Endothelial cell of umbilical vein (primary cell): ENCODE data around the gene WWC1. TPM values are rescaled to one million over a fixed set of nuclear protein-coding genes. Genes with fewer than 3 reads are reported as not detected.

ENCODE experiments used
- BruUV-seq: library from RNA; stranded (reverse); fragments of 400-500 nt; replicated peaks from 2 replicates; lab custom pipeline; 2021; lab: Mats Ljungman, UMichigan
- CTCF ChIA-PET: fragments of 300-600, 350-600 bp; sonication (Branson Sonifier 250); formaldehyde crosslinking; loops from one replicate; lab custom pipeline; 2021; ENCODE audit warnings: antibody characterized with exemption, inconsistent platforms; lab: Charles Lee
- POLR2A ChIA-PET: fragments of 300-600, 350-600 bp; sonication (Branson Sonifier 250); formaldehyde crosslinking; loops from one replicate; lab custom pipeline; 2021; ENCODE audit warnings: antibody characterized with exemption, inconsistent platforms; lab: Charles Lee
- DNase-seq: peaks from one replicate; pipeline ENCODE4 v3.0.0-alpha.2; 2011; ENCODE audit warnings: low read depth, low spot score
- FAIRE-seq: peaks from 2 replicates; lab custom pipeline; 2011; peaks lifted over from hg19 to GRCh38; lab: Jason Lieb, UNC
- H2AFZ ChIP-seq: 2 replicates; pipeline ENCODE4 v1.6.0; 2012; ENCODE audit warnings: low read depth, low read length, control low read depth, inconsistent platforms
- H3K27ac ChIP-seq: 2 replicates; pipeline ENCODE4 v1.5.1; 2011; ENCODE audit warnings: low read depth, mild to moderate bottlenecking, control low read depth, low read length, moderate library complexity; ENCODE audit not compliant: insufficient read depth
- H3K27me3 ChIP-seq, 2 experiments: 2 replicates each; pipeline versions ENCODE4 v1.6.0 to v1.6.1; 2011; ENCODE audit warnings: low read length in 2 of 2, mixed read lengths in 1 of 2; ENCODE audit not compliant: control insufficient read depth in 2 of 2, insufficient read depth in 2 of 2
- H3K36me3 ChIP-seq, 2 experiments: 2 replicates in 1 of 2; 3 replicates in 1 of 2; pipeline ENCODE4 v1.5.1; 2011; ENCODE audit warnings: low read length in 2 of 2, mild to moderate bottlenecking in 1 of 2, moderate library complexity in 1 of 2; ENCODE audit not compliant: control insufficient read depth in 2 of 2, insufficient read depth in 2 of 2; ENCODE audit errors: extremely low read depth in 1 of 2
- H3K4me1 ChIP-seq: 3 replicates; pipeline ENCODE4 v1.5.1; 2011; ENCODE audit warnings: mild to moderate bottlenecking, low read length; ENCODE audit not compliant: control insufficient read depth, insufficient read depth; ENCODE audit errors: extremely low read depth
- H3K4me2 ChIP-seq: 2 replicates; pipeline ENCODE4 v1.6.1; 2011; ENCODE audit warnings: low read length, control low read depth, mixed read lengths; ENCODE audit not compliant: insufficient read depth
- H3K4me3 ChIP-seq, 3 experiments: fragments of 200-600 bp in 1 of 3; sonication (generic), shearing (Covaris generic) in 1 of 3; replicated peaks in 1 of 3; 2 replicates each; pipeline ENCODE4 v1.5.1; 2011 to 2016; ENCODE audit warnings: control low read depth in 3 of 3, low read length in 3 of 3, mild to moderate bottlenecking in 2 of 3, inconsistent platforms in 1 of 3, low read depth in 1 of 3, moderate library complexity in 1 of 3; ENCODE audit not compliant: insufficient read depth in 1 of 3
- H3K79me2 ChIP-seq: 2 replicates; pipeline ENCODE4 v1.6.0; 2012; ENCODE audit warnings: low read length, inconsistent platforms; ENCODE audit not compliant: control insufficient read depth, insufficient read depth
- H3K9ac ChIP-seq: replicated peaks from 2 replicates; pipeline ENCODE3; 2011; ENCODE audit warnings: low read length, control low read depth; ENCODE audit not compliant: insufficient read depth; ENCODE audit errors: extremely low read depth
- H3K9me1 ChIP-seq: replicated peaks from 3 replicates; pipeline ENCODE4 v1.6.0; 2011; ENCODE audit warnings: mild to moderate bottlenecking, low read length; ENCODE audit not compliant: control insufficient read depth, insufficient read depth; ENCODE audit errors: extremely low read depth
- H3K9me3 ChIP-seq: replicated peaks from 2 replicates; pipeline ENCODE4 v1.5.1; 2012; ENCODE audit warnings: low read length, inconsistent platforms; ENCODE audit not compliant: control insufficient read depth, insufficient read depth
- H4K20me1 ChIP-seq: replicated peaks from 2 replicates; pipeline ENCODE3; 2011; ENCODE audit warnings: mild to moderate bottlenecking, low read length; ENCODE audit not compliant: control insufficient read depth, insufficient read depth; ENCODE audit errors: extremely low read depth
- EZH2 ChIP-seq: IDR thresholded peaks from 2 replicates; pipeline ENCODE4 v1.6.1; 2012; ENCODE audit warnings: borderline replicate concordance, low read depth, mild to moderate bottlenecking, moderate library complexity, low read length, inconsistent platforms; ENCODE audit not compliant: severe bottlenecking
- GATA2 ChIP-seq: IDR thresholded peaks from 2 replicates; pipeline ENCODE4 v1.7.0; 2011; ENCODE audit warnings: low read depth, mild to moderate bottlenecking, moderate library complexity, mixed read lengths, low read length; ENCODE audit not compliant: insufficient read length, insufficient read depth
- JUN ChIP-seq: IDR thresholded peaks from 2 replicates; pipeline ENCODE4 v1.6.1; 2011; ENCODE audit warnings: borderline replicate concordance, low read depth; ENCODE audit not compliant: insufficient read length, insufficient read depth
- MAX ChIP-seq: IDR thresholded peaks from 2 replicates; pipeline ENCODE4 v1.6.1; 2011; ENCODE audit not compliant: insufficient read depth, insufficient read length
- MYC ChIP-seq: IDR thresholded peaks from one replicate; pipeline ENCODE4 v1.6.1; 2011; ENCODE audit warnings: mild to moderate bottlenecking, low read depth, low read length
- POLR2A ChIP-seq: IDR thresholded peaks from 2 replicates; pipeline ENCODE4 v1.6.1; 2012; ENCODE audit warnings: low read depth, mild to moderate bottlenecking, control low read depth, low read length
- POLR2AphosphoS5 ChIP-seq: IDR thresholded peaks from 2 replicates; pipeline ENCODE4 v1.6.1; 2012; ENCODE audit warnings: low read depth, mild to moderate bottlenecking, control low read depth, low read length, moderate library complexity; ENCODE audit not compliant: insufficient read depth
- dilution Hi-C: fragments of 300-500 bp; cut with MboI; formaldehyde crosslinking; loops from one replicate; pipeline ENCODE4 v1.15.0; 2019; ENCODE audit warnings: low sequenced_read_pairs; ENCODE audit not compliant: extremely low pct_ligation_motif_present
- intact Hi-C: fragments of 100-400 bp; cut with micrococcal nuclease; formaldehyde crosslinking; loops from one replicate; pipeline ENCODE4 v1.10.0; 2022
- polyA plus RNA-seq, 4 experiments: library from polyadenylated mRNA; depleted of rRNA in 3 of 4; stranded (reverse) in 3 of 4; unstranded in 1 of 4; fragments of >200 nt; gene quantifications; 2 replicates each; pipeline versions ENCODE4 v1.2.1 to v1.2.3, GENCODE V29; 2011 to 2012; ENCODE audit warnings: missing spikeins in 1 of 4
- total RNA-seq: library from RNA; stranded (reverse); gene quantifications from 2 replicates; pipeline ENCODE4 v1.2.3, GENCODE V29; 2021
- TF ChIP-seq, protein P1 (sequence below), 2 donors: IDR thresholded peaks; 1 replicate in 1 of 2; 2 replicates in 1 of 2; pipeline ENCODE4 v1.5.1; 2011; ENCODE audit warnings: low read length in 2 of 2, mild to moderate bottlenecking in 2 of 2, moderate library complexity in 2 of 2, control low read depth in 1 of 2, inconsistent platforms in 1 of 2, low read depth in 1 of 2; ENCODE audit not compliant: insufficient read depth in 1 of 2; ENCODE audit errors: extremely low read depth in 1 of 2

WWC1 gene
- total and polyA plus RNA-seq, 2 donors (not counting 3 experiments of a cell fraction or from before 2014, with no cell fraction given) = 0.03 to 0.91 TPM

DNA sequence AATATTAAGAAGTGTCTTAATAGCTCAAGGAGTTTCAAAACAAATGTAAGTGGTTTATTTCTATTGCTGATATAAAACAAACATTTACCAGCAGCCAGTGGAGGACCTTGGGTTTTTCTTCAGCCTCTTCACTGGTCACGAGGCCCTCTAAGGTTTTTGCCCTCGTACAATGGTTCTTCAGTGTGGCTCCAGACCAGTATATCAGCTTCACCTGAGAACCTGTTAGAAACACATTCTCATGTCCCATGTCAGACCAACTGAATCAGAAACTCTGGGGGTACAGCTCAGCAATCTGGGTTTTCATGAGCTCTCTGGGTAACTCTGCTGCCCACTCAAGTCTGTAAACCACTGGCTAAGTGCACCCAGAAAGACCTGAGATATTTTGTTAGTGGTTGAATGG, 12.9 kb downstream of the WWC1 start:
- no peak overlapping the region for H3K9ac ChIP-seq
- dilution Hi-C loops = no loop called here
- H3K36me3 ChIP-seq = no peaks in the 10 kb centered on the region
- DNase-seq (no peak), FAIRE-seq (no peak)
- ChIA-PET POLR2A (no interaction called here), CTCF (no interaction called here)
- H3K4me3 ChIP-seq = no peak overlapping the region
- BruUV-seq = no TSS peak
- intact Hi-C loops = no loop called here
- no peaks in the 10 kb centered on the region for H3K9me1 ChIP-seq
- H3K4me1 ChIP-seq = no peaks in the 10 kb centered on the region
- no peaks in the 10 kb centered on the region for H4K20me1 ChIP-seq
- H2AFZ ChIP-seq = no peak overlapping the region
- H3K27ac ChIP-seq = no peak overlapping the region
- H3K4me2 ChIP-seq = no peak overlapping the region
- H3K9me3 ChIP-seq = no peaks in the 10 kb centered on the region
- no peak for TF ChIP-seq MYC
- TF ChIP-seq, protein P1, sequence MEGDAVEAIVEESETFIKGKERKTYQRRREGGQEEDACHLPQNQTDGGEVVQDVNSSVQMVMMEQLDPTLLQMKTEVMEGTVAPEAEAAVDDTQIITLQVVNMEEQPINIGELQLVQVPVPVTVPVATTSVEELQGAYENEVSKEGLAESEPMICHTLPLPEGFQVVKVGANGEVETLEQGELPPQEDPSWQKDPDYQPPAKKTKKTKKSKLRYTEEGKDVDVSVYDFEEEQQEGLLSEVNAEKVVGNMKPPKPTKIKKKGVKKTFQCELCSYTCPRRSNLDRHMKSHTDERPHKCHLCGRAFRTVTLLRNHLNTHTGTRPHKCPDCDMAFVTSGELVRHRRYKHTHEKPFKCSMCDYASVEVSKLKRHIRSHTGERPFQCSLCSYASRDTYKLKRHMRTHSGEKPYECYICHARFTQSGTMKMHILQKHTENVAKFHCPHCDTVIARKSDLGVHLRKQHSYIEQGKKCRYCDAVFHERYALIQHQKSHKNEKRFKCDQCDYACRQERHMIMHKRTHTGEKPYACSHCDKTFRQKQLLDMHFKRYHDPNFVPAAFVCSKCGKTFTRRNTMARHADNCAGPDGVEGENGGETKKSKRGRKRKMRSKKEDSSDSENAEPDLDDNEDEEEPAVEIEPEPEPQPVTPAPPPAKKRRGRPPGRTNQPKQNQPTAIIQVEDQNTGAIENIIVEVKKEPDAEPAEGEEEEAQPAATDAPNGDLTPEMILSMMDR (IDR thresholded peaks at IDR 0.05; ENCODE audit: extremely low read depth in 1 of 2, insufficient read depth in 1 of 2, low read depth in 1 of 2, low read length in 2 of 2) = no peak
- TF ChIP-seq EZH2 = no peak
- TF ChIP-seq JUN = no peak
- TF ChIP-seq POLR2A = no peak
- no peak for TF ChIP-seq MAX
- TF ChIP-seq GATA2 = no peak
- no peak for TF ChIP-seq POLR2AphosphoS5
- H3K79me2 ChIP-seq = no peaks in the 10 kb centered on the region
- no peaks in the 10 kb centered on the region for H3K27me3 ChIP-seq
